HG02943 (cell line): ENCODE data around the gene DCAF11.

ENCODE experiments used
- ATAC-seq: cut with Tn5 transposase; IDR thresholded peaks from one replicate; pipeline ENCODE4 v1.9.1; 2021; ENCODE audit warnings: mild to moderate bottlenecking, low read depth, moderate library complexity; ENCODE audit not compliant: unreplicated experiment

The DCAF11 gene

GRCh38 chr14:24151404-24152080, 37.0 kb downstream of the DCAF11 start:
- ATAC-seq: no peak

GRCh38 chr14:24155100-24155499, 40.5 kb downstream of the DCAF11 start:
- ATAC-seq: no peak

GRCh38 chr14:24156840-24157239, 42.3 kb downstream of the DCAF11 start:
- no peak for ATAC-seq

- no peak for ATAC-seq
These were observed 42.8 kb downstream of the DCAF11 start for GRCh38 chr14:24157331-24157730.

DNA sequence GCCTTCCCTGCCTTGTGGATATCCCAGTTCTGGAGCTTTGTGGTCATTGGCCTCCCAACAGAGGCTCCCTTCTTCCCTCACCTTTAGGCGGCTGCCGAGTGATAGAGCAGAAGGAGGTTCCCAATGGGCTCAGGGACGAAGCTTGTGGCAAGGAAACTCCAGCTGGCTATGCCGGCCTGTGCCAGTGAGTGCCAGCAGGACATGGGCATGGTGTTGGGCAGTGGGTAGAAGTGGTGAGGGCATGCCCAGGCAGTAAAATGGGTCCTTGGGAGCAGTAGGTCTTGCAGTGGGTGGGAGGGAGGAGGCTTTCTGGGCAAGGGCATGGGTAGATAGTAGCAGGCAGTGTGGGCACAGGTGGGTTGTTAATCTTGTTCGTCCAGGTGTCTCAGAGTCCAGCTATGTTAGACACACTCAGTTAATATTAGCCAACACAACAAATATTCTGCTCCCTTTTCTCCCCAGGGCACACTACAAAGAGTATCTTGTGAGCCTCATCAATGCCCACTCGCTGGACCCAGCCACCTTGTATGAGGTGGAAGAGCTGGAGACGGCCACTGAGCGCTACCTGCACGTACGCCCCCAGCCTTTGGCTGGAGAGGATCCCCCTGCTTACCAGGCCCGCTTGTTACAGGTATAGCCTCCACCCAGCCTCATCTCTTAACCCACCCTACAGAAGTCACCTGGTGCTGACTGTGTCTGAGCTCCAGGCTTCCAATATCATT, 45.4 kb downstream of the DCAF11 start:
- no peak for ATAC-seq

- ATAC-seq: no peak
These were observed 45.9 kb downstream of the DCAF11 start for GRCh38 chr14:24160499-24160849.

DNA sequence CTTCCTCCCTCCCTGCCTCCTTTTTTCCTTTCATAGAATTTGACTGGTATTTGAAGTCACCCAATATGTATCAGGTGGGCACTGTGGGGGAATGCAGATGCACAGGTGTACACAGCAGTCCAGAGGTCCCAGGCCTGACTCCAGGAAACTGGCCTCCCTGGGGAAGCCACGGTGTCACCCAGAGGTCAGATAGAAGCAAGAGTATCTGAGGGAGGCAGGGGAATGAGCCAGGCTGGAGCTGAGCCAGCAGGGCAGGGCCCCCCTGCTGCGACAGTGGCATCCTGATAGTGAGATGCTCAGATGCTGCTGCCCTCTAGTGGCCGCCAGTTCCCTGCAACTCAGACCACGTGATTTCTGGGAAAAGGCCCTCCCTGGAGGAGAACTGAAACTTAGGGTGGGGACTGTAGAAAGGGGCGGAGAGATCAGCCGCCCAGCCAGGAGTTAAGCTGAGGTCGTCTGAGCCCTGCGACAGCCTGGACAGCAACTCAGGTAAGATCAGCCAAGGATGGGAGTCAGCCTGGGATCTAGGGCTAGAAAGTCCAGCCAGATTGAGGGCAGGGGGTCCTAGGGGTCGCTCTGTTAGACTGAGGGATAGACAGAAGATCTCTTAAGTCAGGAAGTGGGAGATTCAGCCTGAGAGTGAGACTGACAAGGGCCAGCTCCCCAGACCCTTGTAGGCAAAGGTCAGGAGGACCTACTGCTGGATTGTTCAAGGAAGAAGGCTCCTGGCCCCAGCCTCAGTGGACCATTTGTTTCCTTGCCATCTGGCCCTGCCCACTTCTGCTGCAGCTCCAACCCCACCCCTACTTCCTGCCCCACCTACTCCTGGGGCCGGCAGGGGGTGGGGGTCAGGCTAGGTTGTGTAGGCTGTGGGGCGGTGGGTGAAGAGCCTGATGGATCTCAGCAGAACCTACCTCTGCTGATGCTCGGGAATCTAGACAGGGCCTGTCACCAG, 46.5 kb downstream of the DCAF11 start, which contains the start of gene IRF9:
Gene IRF9 (plus strand): TSS at position 416 of the 955 bp plus-strand sequence. CDS start 880 bp downstream, outside the sequence.
- peak; percentile 80 for ATAC-seq

- no peak for ATAC-seq
These were observed 47.5 kb downstream of the DCAF11 start for GRCh38 chr14:24162093-24162492.

DNA sequence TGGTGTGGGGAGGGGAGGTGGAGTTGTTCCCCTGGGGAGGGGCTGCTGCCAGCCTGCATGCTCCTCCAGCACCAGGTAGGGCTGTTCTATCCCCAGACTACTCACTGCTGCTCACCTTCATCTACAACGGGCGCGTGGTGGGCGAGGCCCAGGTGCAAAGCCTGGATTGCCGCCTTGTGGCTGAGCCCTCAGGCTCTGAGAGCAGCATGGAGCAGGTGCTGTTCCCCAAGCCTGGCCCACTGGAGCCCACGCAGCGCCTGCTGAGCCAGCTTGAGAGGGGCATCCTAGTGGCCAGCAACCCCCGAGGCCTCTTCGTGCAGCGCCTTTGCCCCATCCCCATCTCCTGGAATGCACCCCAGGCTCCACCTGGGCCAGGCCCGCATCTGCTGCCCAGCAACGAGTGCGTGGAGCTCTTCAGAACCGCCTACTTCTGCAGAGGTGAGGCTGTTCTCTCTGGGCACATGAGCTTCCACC, 50.0 kb downstream of the DCAF11 start:
- ATAC-seq: no peak

DNA sequence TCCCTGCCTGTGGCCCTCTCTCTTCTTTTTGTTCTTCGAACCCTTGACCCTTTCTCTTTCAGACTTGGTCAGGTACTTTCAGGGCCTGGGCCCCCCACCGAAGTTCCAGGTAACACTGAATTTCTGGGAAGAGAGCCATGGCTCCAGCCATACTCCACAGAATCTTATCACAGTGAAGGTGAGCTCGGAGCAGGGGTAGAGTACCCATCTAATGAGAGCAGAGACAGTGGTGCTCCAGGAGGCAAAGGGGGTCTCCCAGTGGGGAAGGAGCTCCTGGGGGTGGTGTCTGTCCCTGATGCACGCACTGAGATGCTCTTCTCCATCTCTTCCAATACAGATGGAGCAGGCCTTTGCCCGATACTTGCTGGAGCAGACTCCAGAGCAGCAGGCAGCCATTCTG, 51.2 kb downstream of the DCAF11 start:
- ATAC-seq: no peak

DNA sequence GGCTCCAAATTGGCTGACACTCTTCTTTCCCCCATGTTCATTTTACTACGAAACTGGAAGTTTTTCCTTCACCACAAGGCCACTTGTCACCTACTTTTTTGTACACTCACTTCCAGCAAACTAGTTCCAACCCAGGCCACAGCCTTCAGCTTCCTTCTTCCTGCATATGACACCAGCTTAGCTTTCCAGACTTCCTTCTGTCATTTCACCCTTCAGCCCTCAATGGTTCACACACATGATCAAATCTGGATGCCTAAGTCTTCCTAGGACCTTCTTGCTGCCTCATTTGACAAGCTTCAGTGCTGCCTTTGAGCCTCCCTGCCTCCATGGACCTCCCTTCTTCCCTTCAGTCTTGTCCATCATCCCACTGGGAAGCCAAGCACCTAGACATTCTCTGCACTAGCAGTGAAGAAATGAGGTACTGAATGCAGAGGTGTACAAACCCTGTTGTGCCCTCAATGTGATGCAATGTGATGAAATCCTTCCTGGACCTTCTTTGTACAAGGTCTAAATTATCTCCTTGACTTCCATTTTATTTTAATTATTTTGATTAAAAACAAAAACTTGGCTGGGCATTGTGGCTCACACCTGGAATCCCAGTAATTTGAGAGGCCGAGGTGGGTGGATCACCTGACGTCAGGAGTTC, 53.0 kb downstream of the DCAF11 start:
- no peak for ATAC-seq

DNA sequence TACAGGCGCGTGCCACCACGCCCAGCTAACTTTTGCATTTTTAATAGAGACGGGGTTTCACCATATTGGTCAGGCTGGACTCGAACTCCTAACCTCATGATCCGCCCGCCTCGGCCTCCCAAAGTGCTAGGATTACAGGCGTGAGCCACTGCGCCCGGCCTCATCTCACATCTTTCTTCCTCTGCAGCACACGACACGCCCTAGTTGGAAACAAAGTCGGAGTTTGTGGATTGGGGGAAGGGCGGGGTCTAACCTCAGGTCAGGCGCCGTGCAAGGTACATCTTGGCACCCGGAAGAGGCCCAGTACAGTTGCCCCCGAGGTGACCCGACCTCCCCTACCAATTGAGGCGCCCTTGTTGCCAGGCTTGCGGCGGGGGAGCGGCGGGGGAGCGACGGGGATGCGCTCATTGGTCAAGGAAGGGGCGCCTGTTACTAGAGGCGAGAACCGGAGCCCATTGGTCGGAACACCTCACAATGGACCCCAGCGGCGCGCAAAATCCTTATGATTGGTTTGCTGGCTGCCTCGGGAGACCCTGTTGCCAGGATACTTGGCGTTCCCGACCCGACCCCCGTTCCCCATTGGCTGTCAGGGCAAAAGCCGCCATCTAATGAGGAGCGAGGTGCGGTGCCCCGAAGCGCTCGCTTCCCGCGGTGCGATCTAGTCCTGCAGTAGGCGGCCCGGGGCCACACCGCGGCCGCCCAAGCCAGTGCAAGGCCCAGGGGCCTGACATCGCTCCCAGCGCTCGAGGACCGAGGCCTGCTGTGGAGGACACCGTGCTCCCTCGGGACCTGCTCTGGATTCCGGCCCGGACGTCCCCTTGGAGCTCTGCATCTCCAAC, 57.1 kb downstream of the DCAF11 start, which contains the start of gene REC8:
Gene REC8 (plus strand): TSS at position 659 of the 839 bp plus-strand sequence. CDS start 473 bp downstream, outside the sequence.
- ATAC-seq: peak; percentile 81

GRCh38 chr14:24172261-24172860, 57.8 kb downstream of the DCAF11 start:
- no peak for ATAC-seq

GRCh38 chr14:24172871-24173281, 58.3 kb downstream of the DCAF11 start:
- no peak for ATAC-seq
